Endodermal cell (in vitro differentiated cells): ENCODE data around the gene DRGX. TPM values are rescaled to one million over a fixed set of nuclear protein-coding genes. Genes with fewer than 3 reads are reported as not detected.

Experiments used
- DNase-seq: peaks from one replicate; pipeline ENCODE4 v3.0.0-alpha.2; 2017
- H3K27ac ChIP-seq: 2 replicates; pipeline ENCODE4 v1.5.1; 2013; ENCODE audit warnings: mild to moderate bottlenecking, low read depth, low read length, moderate library complexity
- H3K27me3 ChIP-seq: 2 replicates; pipeline ENCODE4 v1.6.1; 2013; ENCODE audit warnings: mild to moderate bottlenecking, low read length, moderate library complexity; ENCODE audit not compliant: insufficient read depth, control insufficient read depth, poor library complexity, severe bottlenecking
- H3K36me3 ChIP-seq: 2 replicates; pipeline ENCODE4 v1.7.0; 2013; ENCODE audit warnings: mild to moderate bottlenecking, low read length, moderate library complexity; ENCODE audit not compliant: control insufficient read depth, insufficient read depth
- H3K4me1 ChIP-seq: one replicate; pipeline ENCODE4 v1.7.0; 2013; ENCODE audit warnings: low read length; ENCODE audit not compliant: control insufficient read depth, insufficient read depth
- H3K4me3 ChIP-seq: 2 replicates; pipeline ENCODE4 v1.5.1; 2013; ENCODE audit warnings: mild to moderate bottlenecking, low read length, moderate library complexity
- H3K9ac ChIP-seq: 2 replicates; pipeline ENCODE4 v1.6.1; 2013; ENCODE audit warnings: mild to moderate bottlenecking, low read length, moderate library complexity; ENCODE audit not compliant: poor library complexity, severe bottlenecking; ENCODE audit errors: extremely low read depth
- H3K9me3 ChIP-seq: 2 replicates; pipeline ENCODE4 v1.6.1; 2013; ENCODE audit warnings: mild to moderate bottlenecking, low read length, moderate library complexity; ENCODE audit not compliant: control insufficient read depth
- H3K27ac Mint-ChIP-seq: 2 replicates; pipeline ENCODE4 v1.8.0; 2020; ENCODE audit warnings: mixed read lengths
- H3K27me3 Mint-ChIP-seq: 2 replicates; pipeline ENCODE4 v1.8.0; 2021; ENCODE audit warnings: mild to moderate bottlenecking, mixed read lengths; ENCODE audit not compliant: insufficient read depth
- H3K36me3 Mint-ChIP-seq: 2 replicates; pipeline ENCODE4 v1.8.0; 2020; ENCODE audit warnings: low read depth, mixed read lengths
- H3K4me1 Mint-ChIP-seq: 2 replicates; pipeline ENCODE4 v1.8.0; 2020; ENCODE audit warnings: mixed read lengths
- H3K4me3 Mint-ChIP-seq: 2 replicates; pipeline ENCODE4 v1.8.0; 2020; ENCODE audit warnings: mild to moderate bottlenecking, moderate library complexity, mixed read lengths
- H3K9me3 Mint-ChIP-seq: 2 replicates; pipeline ENCODE4 v1.8.0; 2020; ENCODE audit warnings: mild to moderate bottlenecking, mixed read lengths
- CTCF ChIP-seq: fragments of 200-600 bp; sonication (generic); conservative IDR thresholded peaks from 2 replicates; pipeline ENCODE4 v1.5.0; 2021; ENCODE audit warnings: antibody characterized with exemption, mild to moderate bottlenecking
- WGBS, 2 experiments: methylation state at CpG; one replicate each; pipeline versions ENCODE4 v1.1.5 to v1.1.7; 2013; ENCODE audit warnings: missing lambda C conversion rate in 2 of 2, mixed read lengths in 1 of 2; ENCODE audit not compliant: insufficient coverage in 1 of 2, insufficient read length in 1 of 2; 5-methylcytosine and 5-hydroxymethylcytosine counted together
- total RNA-seq, 2 donors: library from RNA; stranded (reverse); fragmentation: NEBNext Ultra II Directional in 1 of 2; extraction: Animal tissue kit (Norgen Biotek cat#: 25700) in 1 of 2; gene quantifications; 2 replicates in 1 of 2; 3 replicates in 1 of 2; pipeline ENCODE4 v1.2.1, GENCODE V29; 2021

Gene DRGX
- total RNA-seq, 2 donors from 2014 or later = not detected

GRCh38 chr10:49388161-49388560, 7.7 kb downstream of the DRGX start:
- Mint-ChIP-seq H3K4me1 (no peaks in the 10 kb centered on the region), H3K36me3 (no peaks in the 10 kb centered on the region), H3K27me3 (peaks cover 36% of the 10 kb centered on the region), H3K9me3 (no peaks in the 10 kb centered on the region), H3K27ac (no peak overlapping the region), H3K4me3 (no peak overlapping the region)
- TF ChIP-seq CTCF = no peak
- H3K4me1 ChIP-seq = no peaks in the 10 kb centered on the region
- H3K9me3 ChIP-seq = no peaks in the 10 kb centered on the region
- no peak overlapping the region for H3K27ac ChIP-seq
- peaks cover 45% of the 10 kb centered on the region for H3K27me3 ChIP-seq
- H3K4me3 ChIP-seq = no peak overlapping the region
- DNase-seq = no peak
- no peak overlapping the region for H3K9ac ChIP-seq
- no peaks in the 10 kb centered on the region for H3K36me3 ChIP-seq

GRCh38 chr10:49387071-49387470, 8.8 kb downstream of the DRGX start:
- 93 to 95% methylated on average over 6 to 8 of the region's 8 CpGs for WGBS, 2 experiments
- H3K9me3 Mint-ChIP-seq = no peaks in the 10 kb centered on the region

GRCh38 chr10:49385939-49386922, 9.7 kb downstream of the DRGX start:
- Mint-ChIP-seq H3K4me3 (no peak overlapping the region), H3K4me1 (no peaks in the 10 kb centered on the region), H3K27me3 (peaks cover 17% of the 10 kb centered on the region), H3K36me3 (no peaks in the 10 kb centered on the region), H3K9me3 (no peaks in the 10 kb centered on the region), H3K27ac (no peak overlapping the region)
- Histone ChIP-seq H3K9me3 (no peaks in the 10 kb centered on the region), H3K4me3 (no peak overlapping the region), H3K27me3 (peaks cover 26% of the 10 kb centered on the region), H3K4me1 (no peaks in the 10 kb centered on the region), H3K36me3 (no peaks in the 10 kb centered on the region), H3K27ac (no peak overlapping the region), H3K9ac (no peak overlapping the region)
- no peak for TF ChIP-seq CTCF
- no peak for DNase-seq
- WGBS, 2 experiments = 89 to 93% methylated on average over 10 to 22 of the region's 22 CpGs

More at GRCh38 chr10:49387071-49387470, 8.8 kb downstream of the DRGX start:
- Histone ChIP-seq H3K4me3 (no peak overlapping the region), H3K27me3 (peaks cover 34% of the 10 kb centered on the region), H3K27ac (no peak overlapping the region), H3K9me3 (no peaks in the 10 kb centered on the region), H3K36me3 (no peaks in the 10 kb centered on the region), H3K4me1 (no peaks in the 10 kb centered on the region), H3K9ac (no peak overlapping the region)
- no peak for DNase-seq
- Mint-ChIP-seq H3K27ac (no peak overlapping the region), H3K4me3 (no peak overlapping the region), H3K27me3 (peaks cover 25% of the 10 kb centered on the region), H3K4me1 (no peaks in the 10 kb centered on the region), H3K36me3 (no peaks in the 10 kb centered on the region)
- TF ChIP-seq CTCF = no peak
